IPS-20b (cell line): ENCODE measurements around the gene KIAA0753.

ENCODE experiments used
- H3K27ac ChIP-seq: one replicate; pipeline ENCODE4 v1.5.1; 2013; ENCODE audit warnings: low read length
- H3K27me3 ChIP-seq: 2 replicates; pipeline ENCODE4 v1.6.1; 2013; ENCODE audit warnings: mild to moderate bottlenecking, low read length, inconsistent platforms; ENCODE audit not compliant: insufficient read depth
- H3K36me3 ChIP-seq: 2 replicates; pipeline ENCODE4 v1.6.1; 2013; ENCODE audit warnings: low read depth, mild to moderate bottlenecking, inconsistent platforms, low read length, moderate library complexity; ENCODE audit not compliant: insufficient read depth
- H3K4me1 ChIP-seq: 2 replicates; pipeline ENCODE4 v1.6.1; 2013; ENCODE audit warnings: mild to moderate bottlenecking, control low read depth, inconsistent platforms, low read length, moderate library complexity; ENCODE audit not compliant: insufficient read depth
- H3K4me3 ChIP-seq: 2 replicates; pipeline ENCODE4 v1.5.1; 2013; ENCODE audit warnings: mild to moderate bottlenecking, low read length, inconsistent platforms
- H3K9ac ChIP-seq: 2 replicates; pipeline ENCODE4 v1.6.1; 2013; ENCODE audit warnings: low read depth, mild to moderate bottlenecking, inconsistent platforms, low read length, moderate library complexity
- H3K9me3 ChIP-seq: 2 replicates; pipeline ENCODE4 v1.6.1; 2013; ENCODE audit warnings: mild to moderate bottlenecking, low read depth, low read length, inconsistent platforms; ENCODE audit not compliant: insufficient read depth

Gene KIAA0753

DNA sequence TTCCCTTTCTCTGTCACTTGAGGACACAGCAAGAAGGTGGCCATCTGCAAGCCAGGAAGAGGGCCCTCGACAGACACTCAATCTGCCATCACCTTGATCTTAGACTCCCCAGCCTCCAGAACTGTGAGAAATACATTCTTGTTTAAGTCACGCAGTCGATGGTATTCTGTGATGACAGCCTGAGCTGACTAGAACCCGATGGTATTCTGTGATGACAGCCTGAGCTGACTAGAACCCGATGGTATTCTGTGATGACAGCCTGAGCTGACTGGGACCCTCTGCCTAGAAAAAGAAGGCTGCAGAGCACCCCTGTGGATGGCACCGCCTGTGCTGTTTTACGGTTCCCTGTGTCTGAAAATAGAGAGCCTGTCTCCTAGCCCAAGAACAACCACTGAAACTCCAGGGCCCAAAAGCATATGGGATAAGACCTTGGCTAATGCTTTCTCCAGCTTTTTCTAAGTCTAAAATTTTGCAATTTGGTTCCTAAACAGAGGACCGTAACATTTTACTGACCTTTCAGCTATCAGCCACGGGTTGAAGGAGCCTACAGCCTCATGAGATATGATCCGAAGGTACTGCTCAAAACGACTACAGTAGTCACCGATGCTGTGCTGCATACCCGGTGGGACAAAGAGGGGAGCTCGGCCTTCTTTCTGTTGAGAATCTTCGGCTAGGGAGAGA is 51.1 kb downstream of the KIAA0753 start:
- Histone ChIP-seq H3K4me1 (0 out of 2 replicates have a peak, but pooled peaks cover 5% of the 10 kb centered on the region), H3K27me3 (no peaks in the 10 kb centered on the region), H3K9me3 (no peaks in the 10 kb centered on the region), H3K36me3 (peaks cover 90% of the 10 kb centered on the region), H3K27ac (no peak overlapping the region), H3K9ac (no peak overlapping the region), H3K4me3 (no peak overlapping the region)

DNA sequence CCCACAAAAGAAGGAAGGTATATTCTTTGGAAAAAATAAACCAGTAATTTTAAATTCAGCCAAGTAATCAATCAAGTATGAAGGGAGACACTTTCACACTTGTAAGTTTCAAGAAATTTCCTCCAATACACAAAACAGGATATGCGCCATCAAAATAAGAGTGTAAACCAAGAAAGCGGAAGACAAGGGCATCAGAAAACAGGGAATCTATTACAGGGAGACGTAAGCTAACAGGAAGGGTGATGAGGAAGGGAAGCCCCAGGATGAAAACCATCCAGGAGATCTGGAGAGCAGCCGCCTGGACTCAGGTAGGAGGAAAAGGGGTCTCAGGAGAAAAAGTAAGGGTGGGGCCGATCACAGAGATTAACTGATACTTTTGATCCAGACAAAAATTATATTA is 52.3 kb downstream of the KIAA0753 start:
- H3K4me1 ChIP-seq = 0 out of 2 replicates have a peak, but pooled peaks cover 5% of the 10 kb centered on the region
- no peak overlapping the region for H3K4me3 ChIP-seq
- H3K27ac ChIP-seq = no peak overlapping the region
- H3K36me3 ChIP-seq = peaks cover 94% of the 10 kb centered on the region
- no peak overlapping the region for H3K9ac ChIP-seq
- no peaks in the 10 kb centered on the region for H3K27me3 ChIP-seq
- H3K9me3 ChIP-seq = no peaks in the 10 kb centered on the region

DNA sequence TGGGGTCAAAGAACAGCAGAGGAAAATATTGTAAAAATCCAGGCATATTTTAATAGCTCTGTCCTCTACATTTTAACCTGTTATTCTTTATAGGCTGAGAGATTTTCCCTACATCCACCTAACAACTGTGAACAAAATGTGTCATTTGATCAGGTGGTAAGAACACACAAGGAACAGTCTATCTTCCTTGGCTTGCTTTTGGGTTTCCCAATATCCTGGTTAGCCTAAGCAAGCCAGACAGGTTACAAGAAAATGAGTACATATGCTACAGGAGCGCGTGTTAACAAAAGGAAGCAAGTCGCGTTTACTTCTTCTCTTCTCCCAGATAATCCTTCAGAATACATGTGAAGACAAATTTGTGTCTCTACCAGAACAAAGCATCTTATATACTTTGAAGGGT is 53.2 kb downstream of the KIAA0753 start:
- H3K4me1 ChIP-seq = 0 out of 2 replicates have a peak, but pooled peaks cover 3% of the 10 kb centered on the region
- no peaks in the 10 kb centered on the region for H3K9me3 ChIP-seq
- no peak overlapping the region for H3K27ac ChIP-seq
- peaks cover 94% of the 10 kb centered on the region for H3K36me3 ChIP-seq
- H3K27me3 ChIP-seq = no peaks in the 10 kb centered on the region
- H3K9ac ChIP-seq = no peak overlapping the region
- H3K4me3 ChIP-seq = no peak overlapping the region

DNA sequence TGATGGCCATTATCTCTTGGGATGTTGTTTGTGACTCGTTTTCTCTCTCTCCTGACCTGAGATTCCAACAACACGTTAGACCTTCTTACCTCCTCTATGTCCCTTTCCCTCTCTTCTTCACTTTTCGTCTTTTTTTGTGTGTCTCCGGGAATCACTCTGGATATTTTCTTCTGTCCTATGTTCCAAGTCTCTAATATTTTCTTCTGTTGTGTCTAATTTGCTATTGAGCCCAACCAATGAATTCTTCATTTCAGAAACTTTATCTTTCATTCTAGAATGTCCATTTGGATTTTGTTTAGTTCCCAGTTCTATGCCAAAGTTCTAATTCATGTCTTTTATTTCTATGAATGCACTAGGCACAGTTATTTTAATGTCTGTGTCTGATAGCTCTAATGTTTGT is 57.1 kb downstream of the KIAA0753 start:
- Histone ChIP-seq H3K4me1 (no peaks in the 10 kb centered on the region; the same call in 1 of the 2 replicates), H3K9ac (no peak overlapping the region), H3K9me3 (no peaks in the 10 kb centered on the region), H3K4me3 (no peak overlapping the region), H3K36me3 (peaks cover 86% of the 10 kb centered on the region), H3K27ac (no peak overlapping the region), H3K27me3 (no peaks in the 10 kb centered on the region)

DNA sequence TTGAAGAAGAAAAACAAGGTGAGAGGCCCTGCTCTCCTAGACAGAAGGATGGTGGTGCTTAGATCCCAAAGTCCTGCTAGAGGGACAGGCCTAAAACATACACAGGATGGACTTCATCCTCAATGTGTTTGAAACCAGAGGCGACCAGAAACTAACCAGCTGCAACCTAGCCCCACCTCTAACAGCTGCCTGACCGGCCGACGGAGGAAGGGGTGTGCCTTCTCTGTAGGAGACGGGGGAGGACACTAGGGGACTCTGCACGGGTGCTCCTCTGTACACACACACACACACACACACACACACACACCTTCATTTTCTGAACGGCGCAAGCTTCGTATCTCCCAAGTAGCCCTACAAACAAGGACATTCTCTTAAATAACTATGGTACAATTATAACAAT is 59.9 kb downstream of the KIAA0753 start:
- Histone ChIP-seq H3K9me3 (no peaks in the 10 kb centered on the region), H3K27ac (no peak overlapping the region), H3K4me3 (no peak overlapping the region), H3K36me3 (peaks cover 66% of the 10 kb centered on the region), H3K9ac (no peak overlapping the region), H3K4me1 (no peaks in the 10 kb centered on the region; the same call in 1 of the 2 replicates), H3K27me3 (no peaks in the 10 kb centered on the region)

DNA sequence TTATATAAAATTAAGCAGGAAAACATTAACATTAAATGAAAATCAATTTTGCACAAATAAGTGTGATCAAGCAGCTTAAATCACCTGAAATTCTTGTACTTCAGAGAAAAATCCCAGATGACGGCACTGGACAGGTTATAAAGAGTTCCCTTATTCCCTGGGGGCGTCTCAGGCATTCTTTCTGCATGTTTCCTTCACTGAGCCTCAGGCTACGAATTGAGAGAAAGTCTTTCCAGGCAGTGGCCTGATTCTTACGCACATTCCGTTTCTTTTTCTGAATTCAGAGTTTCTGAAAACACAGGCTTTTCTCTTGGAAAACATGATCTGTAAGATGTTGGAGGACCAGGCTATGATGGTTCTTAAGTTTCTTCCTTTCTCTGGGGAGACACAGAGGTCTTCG is 62.0 kb downstream of the KIAA0753 start:
- Histone ChIP-seq H3K36me3 (peaks cover 44% of the 10 kb centered on the region), H3K27ac (no peak overlapping the region), H3K4me3 (no peak overlapping the region), H3K27me3 (no peaks in the 10 kb centered on the region), H3K4me1 (no peaks in the 10 kb centered on the region; the same call in none of the 2 replicates), H3K9ac (no peak overlapping the region), H3K9me3 (no peaks in the 10 kb centered on the region)

DNA sequence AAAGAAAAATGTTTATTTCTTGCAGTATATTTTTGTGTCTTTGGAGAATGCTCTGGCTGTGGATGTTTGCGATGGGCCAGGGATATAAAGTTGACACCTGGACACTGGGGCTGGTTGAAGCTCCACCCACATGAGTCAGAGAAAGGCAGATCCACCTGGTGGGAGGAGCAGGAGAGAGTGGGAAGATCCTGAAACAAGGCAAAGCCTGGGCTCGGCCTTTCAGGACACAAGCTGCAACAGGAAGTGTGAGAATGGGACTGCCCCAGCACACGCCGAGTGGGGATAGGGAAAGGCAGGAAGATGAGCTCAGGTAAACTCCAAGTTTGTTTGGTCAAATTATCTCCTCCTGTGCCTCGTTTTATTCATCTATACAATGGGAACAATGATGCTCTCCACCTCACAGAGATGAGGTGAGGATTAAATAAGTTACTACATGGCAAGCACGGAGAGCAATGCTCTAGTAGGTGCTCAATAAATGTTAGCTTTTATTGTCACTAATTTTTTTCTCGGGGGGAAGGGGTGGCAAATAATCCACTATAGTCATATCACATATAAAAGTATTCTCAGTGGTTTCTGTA is 62.7 kb downstream of the KIAA0753 start:
- Histone ChIP-seq H3K9ac (no peak overlapping the region), H3K4me1 (no peaks in the 10 kb centered on the region; the same call in none of the 2 replicates), H3K27me3 (no peaks in the 10 kb centered on the region), H3K36me3 (peaks cover 37% of the 10 kb centered on the region), H3K4me3 (no peak overlapping the region), H3K27ac (no peak overlapping the region), H3K9me3 (no peaks in the 10 kb centered on the region)

DNA sequence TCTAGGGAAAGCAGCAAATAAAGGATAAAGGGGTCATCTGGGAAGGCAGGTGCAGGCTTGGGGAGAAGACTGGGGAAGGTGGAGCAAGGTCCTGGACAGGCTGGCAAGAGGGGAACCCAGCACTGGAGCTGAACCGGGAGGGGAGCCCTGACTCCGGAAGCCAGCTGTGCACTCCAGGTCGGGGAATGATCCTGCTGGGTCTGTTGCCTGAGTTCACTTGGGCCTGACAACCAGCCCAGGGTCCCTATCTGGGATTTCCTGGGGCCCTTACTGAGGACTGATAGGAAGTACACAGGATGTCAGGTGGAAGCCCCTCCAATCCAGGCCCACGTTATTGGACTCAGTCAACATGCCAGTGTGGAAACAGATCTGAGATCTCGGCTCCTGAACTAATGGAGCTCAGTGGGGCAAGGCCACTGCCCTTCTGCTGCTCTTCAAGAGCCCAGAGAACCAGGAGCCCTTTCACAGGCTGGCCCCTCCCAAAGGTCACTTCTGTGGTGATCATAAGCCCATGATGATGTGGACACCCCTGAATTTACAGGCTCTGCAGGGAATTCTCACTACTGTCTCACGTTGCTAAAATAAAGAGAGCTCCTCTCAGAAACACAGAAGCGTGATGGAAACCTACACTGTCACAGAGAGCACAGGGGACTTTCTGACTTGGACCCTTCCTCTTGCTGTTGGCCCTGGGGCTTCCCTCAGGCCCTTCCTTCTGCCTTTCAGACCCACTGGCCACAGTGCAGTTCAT is 64.3 kb downstream of the KIAA0753 start:
- H3K9ac ChIP-seq = no peak overlapping the region
- H3K36me3 ChIP-seq = peaks cover 22% of the 10 kb centered on the region
- no peak overlapping the region for H3K27ac ChIP-seq
- H3K4me3 ChIP-seq = no peak overlapping the region
- no peaks in the 10 kb centered on the region for H3K9me3 ChIP-seq
- no peaks in the 10 kb centered on the region; the same call in none of the 2 replicates for H3K4me1 ChIP-seq
- H3K27me3 ChIP-seq = no peaks in the 10 kb centered on the region

DNA sequence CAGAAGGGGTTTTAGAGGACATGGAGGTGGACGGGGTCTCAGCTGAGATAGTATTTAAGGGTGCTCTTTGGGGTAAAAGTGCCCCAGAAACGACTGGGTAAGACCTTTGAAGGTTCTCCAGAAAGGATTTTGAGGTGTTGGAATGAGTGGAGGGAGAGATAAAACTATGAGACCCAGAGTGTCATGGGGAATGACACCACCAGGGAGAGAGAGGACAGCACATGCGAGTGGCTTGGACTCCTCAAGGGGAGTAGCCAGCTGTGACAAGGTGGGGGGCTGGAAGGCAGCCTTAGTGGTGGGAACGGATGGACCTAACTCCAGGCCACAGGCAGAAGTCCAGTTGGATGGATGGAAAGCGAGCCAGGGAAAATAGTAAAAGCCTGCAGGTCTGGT is 64.9 kb downstream of the KIAA0753 start:
- Histone ChIP-seq H3K9ac (no peak overlapping the region), H3K4me1 (no peaks in the 10 kb centered on the region; the same call in none of the 2 replicates), H3K27me3 (no peaks in the 10 kb centered on the region), H3K27ac (no peak overlapping the region), H3K36me3 (peaks cover 18% of the 10 kb centered on the region), H3K4me3 (no peak overlapping the region), H3K9me3 (no peaks in the 10 kb centered on the region)

DNA sequence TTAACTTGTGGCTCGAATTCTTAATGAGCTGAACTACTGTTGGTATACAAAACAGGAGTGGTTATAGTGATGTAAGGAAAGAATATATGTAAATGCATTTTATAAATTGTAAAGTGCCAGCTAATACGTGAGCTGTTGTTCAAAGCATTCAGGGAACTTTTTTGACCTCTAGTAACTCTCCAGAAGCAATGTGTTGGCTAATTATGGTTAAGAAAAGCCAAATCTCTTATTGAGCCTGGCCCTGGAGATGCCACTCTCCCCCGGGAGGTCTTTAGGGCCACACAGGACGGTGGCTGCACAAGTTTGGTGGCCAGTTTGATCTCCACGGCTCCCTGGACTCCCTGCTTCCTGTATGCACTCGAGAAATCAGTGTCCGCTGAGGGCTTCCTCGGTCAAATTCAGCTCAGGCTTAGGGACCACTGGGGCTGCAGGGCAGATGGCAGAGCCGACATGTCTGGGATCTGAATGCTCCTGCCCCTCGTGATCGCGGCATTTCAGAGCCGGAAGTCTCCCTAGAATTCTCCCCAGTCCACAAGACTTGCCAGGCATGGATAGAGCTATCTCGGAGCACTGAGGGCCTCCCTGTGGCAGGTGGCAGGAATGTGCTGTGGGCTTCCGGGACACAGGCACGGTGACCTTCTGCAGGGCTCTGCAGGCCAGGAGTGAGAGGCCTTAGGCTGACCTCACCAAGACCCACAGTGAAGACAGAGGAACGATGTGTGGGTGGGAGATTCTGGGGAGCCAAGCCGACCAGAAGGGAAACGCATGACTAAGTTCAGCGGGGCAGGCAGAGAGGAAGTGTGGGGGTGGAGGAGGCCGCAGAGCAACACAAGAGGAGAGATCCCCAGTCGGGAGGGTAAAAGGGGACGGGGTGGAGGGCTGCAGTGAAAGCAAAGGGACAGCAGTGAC is 65.6 kb downstream of the KIAA0753 start:
- H3K27me3 ChIP-seq = no peaks in the 10 kb centered on the region
- H3K9me3 ChIP-seq = no peaks in the 10 kb centered on the region
- H3K36me3 ChIP-seq = peaks cover 18% of the 10 kb centered on the region
- H3K9ac ChIP-seq = no peak overlapping the region
- no peaks in the 10 kb centered on the region; the same call in none of the 2 replicates for H3K4me1 ChIP-seq
- H3K27ac ChIP-seq = no peak overlapping the region
- H3K4me3 ChIP-seq = no peak overlapping the region
